Mammary epithelial cell (primary cell): ENCODE data around the gene STC2.

Source experiments
- CTCF ChIP-seq, 2 donors: IDR thresholded peaks in 1 of 2; conservative IDR thresholded peaks in 1 of 2; 2 replicates each; pipeline ENCODE4 v1.5.1; 2011 to 2012; ENCODE audit warnings: inconsistent platforms in 2 of 2, low read length in 2 of 2, mild to moderate bottlenecking in 2 of 2, control low read depth in 1 of 2, low read depth in 1 of 2; ENCODE audit not compliant: insufficient read depth in 1 of 2; ENCODE audit errors: extremely low read depth in 1 of 2
- EZH2 ChIP-seq: IDR thresholded peaks from 2 replicates; pipeline ENCODE4 v1.6.1; 2012; ENCODE audit warnings: low read length, inconsistent platforms, borderline replicate concordance

- TF ChIP-seq CTCF (conservative IDR thresholded peaks at IDR 0.05 in 1 of 2, IDR thresholded peaks at IDR 0.05 in 1 of 2; ENCODE audit: extremely low read depth in 1 of 2, insufficient read depth in 1 of 2, low read depth in 1 of 2, low read length in 2 of 2) (no peak), EZH2 (no peak)
Observed at GRCh38 chr5:173296737-173297676, 31.2 kb downstream of the STC2 start.
